Chondrocyte (in vitro differentiated cells): ENCODE data around the gene CHD6. TPM values are rescaled to one million over a fixed set of nuclear protein-coding genes. Genes with fewer than 3 reads are reported as not detected.

Experiments used
- DNase-seq: peaks from one replicate; pipeline ENCODE4 v3.0.0; 2021; ENCODE audit warnings: mixed read lengths, low spot score
- H3K27ac Mint-ChIP-seq: one replicate; pipeline ENCODE4 v1.8.0; 2021; ENCODE audit warnings: mild to moderate bottlenecking, moderate library complexity, mixed read lengths; ENCODE audit not compliant: unreplicated experiment
- H3K27me3 Mint-ChIP-seq: 2 replicates; pipeline ENCODE4 v1.8.0; 2021; ENCODE audit warnings: low read depth, mixed read lengths
- H3K36me3 Mint-ChIP-seq: 2 replicates; pipeline ENCODE4 v1.8.0; 2021; ENCODE audit warnings: low read depth, mixed read lengths
- H3K4me1 Mint-ChIP-seq: 2 replicates; pipeline ENCODE4 v1.8.0; 2021; ENCODE audit warnings: low read depth, mild to moderate bottlenecking, mixed read lengths
- H3K4me3 Mint-ChIP-seq: one replicate; pipeline ENCODE4 v1.8.0; 2021; ENCODE audit warnings: mild to moderate bottlenecking, moderate library complexity, mixed read lengths; ENCODE audit not compliant: unreplicated experiment
- H3K9me3 Mint-ChIP-seq: 2 replicates; pipeline ENCODE4 v1.8.0; 2021; ENCODE audit warnings: low read depth, mixed read lengths
- CTCF ChIP-seq: fragments of 200-600 bp; sonication (generic); IDR thresholded peaks from 2 replicates; pipeline ENCODE4 v1.5.0; 2021; ENCODE audit warnings: antibody characterized with exemption, mild to moderate bottlenecking, moderate library complexity
- total RNA-seq: library from RNA; stranded (reverse); gene quantifications from 3 replicates; pipeline ENCODE4 v1.2.1, GENCODE V29; 2021

CHD6 gene
- total RNA-seq, 1 donor from 2014 or later: 29.9 TPM

GRCh38 chr20:41530923-41531322 is 87.3 kb downstream of the CHD6 start:
- DNase-seq: no peak
- Mint-ChIP-seq H3K9me3 (no peaks in the 10 kb centered on the region), H3K4me1 (peaks cover 26% of the 10 kb centered on the region), H3K27ac (no peak overlapping the region), H3K27me3 (no peaks in the 10 kb centered on the region), H3K4me3 (no peak overlapping the region), H3K36me3 (peaks cover 4% of the 10 kb centered on the region)
- TF ChIP-seq CTCF: no peak

GRCh38 chr20:41526327-41526726 is 91.8 kb downstream of the CHD6 start:
- DNase-seq: no peak
- Mint-ChIP-seq H3K27me3 (no peaks in the 10 kb centered on the region), H3K4me1 (peaks cover 13% of the 10 kb centered on the region), H3K36me3 (peaks cover 1% of the 10 kb centered on the region), H3K9me3 (no peaks in the 10 kb centered on the region), H3K4me3 (no peak overlapping the region), H3K27ac (no peak overlapping the region)
- TF ChIP-seq CTCF: no peak

GRCh38 chr20:41524980-41525613 is 93.1 kb downstream of the CHD6 start:
- no peaks in the 10 kb centered on the region for H3K27me3 Mint-ChIP-seq
- no peak overlapping the region for H3K4me3 Mint-ChIP-seq
- peaks cover 1% of the 10 kb centered on the region for H3K36me3 Mint-ChIP-seq
- peaks cover 13% of the 10 kb centered on the region for H3K4me1 Mint-ChIP-seq
- DNase-seq: no peak
- H3K27ac Mint-ChIP-seq: no peak overlapping the region
- H3K9me3 Mint-ChIP-seq: no peaks in the 10 kb centered on the region
- no peak for TF ChIP-seq CTCF

- no peak overlapping the region for H3K4me3 Mint-ChIP-seq
- no peaks in the 10 kb centered on the region for H3K27me3 Mint-ChIP-seq
These were observed 94.3 kb downstream of the CHD6 start for GRCh38 chr20:41523857-41524256.

GRCh38 chr20:41513829-41514228 is 104.3 kb downstream of the CHD6 start:
- no peak for TF ChIP-seq CTCF
- no peak for DNase-seq
- Mint-ChIP-seq H3K4me1 (peaks cover 15% of the 10 kb centered on the region), H3K9me3 (no peaks in the 10 kb centered on the region), H3K27ac (no peak overlapping the region), H3K4me3 (no peak overlapping the region), H3K36me3 (peaks cover 18% of the 10 kb centered on the region), H3K27me3 (no peaks in the 10 kb centered on the region)

More at GRCh38 chr20:41523857-41524256, 94.3 kb downstream of the CHD6 start:
- peaks cover 13% of the 10 kb centered on the region for H3K4me1 Mint-ChIP-seq
- TF ChIP-seq CTCF: no peak
- H3K36me3 Mint-ChIP-seq: peaks cover 1% of the 10 kb centered on the region
- H3K9me3 Mint-ChIP-seq: no peaks in the 10 kb centered on the region
- H3K27ac Mint-ChIP-seq: no peak overlapping the region
- no peak for DNase-seq
